K562 treated with DMSO at 1 percent for 12 hours (cell line): Measurements from ENCODE around the gene MARS2. TPM values are rescaled to one million over a fixed set of nuclear protein-coding genes. Genes with fewer than 3 reads are reported as not detected.

Experiments used
- total RNA-seq: library from RNA; unstranded; fragments of 300-600 nt; gene quantifications from 2 replicates; pipeline ENCODE4 v1.2.3, GENCODE V29; 2022; ENCODE audit not compliant: insufficient read depth

MARS2 gene
- total RNA-seq, result 4.2 and 7.7 TPM in 2 replicates

DNA sequence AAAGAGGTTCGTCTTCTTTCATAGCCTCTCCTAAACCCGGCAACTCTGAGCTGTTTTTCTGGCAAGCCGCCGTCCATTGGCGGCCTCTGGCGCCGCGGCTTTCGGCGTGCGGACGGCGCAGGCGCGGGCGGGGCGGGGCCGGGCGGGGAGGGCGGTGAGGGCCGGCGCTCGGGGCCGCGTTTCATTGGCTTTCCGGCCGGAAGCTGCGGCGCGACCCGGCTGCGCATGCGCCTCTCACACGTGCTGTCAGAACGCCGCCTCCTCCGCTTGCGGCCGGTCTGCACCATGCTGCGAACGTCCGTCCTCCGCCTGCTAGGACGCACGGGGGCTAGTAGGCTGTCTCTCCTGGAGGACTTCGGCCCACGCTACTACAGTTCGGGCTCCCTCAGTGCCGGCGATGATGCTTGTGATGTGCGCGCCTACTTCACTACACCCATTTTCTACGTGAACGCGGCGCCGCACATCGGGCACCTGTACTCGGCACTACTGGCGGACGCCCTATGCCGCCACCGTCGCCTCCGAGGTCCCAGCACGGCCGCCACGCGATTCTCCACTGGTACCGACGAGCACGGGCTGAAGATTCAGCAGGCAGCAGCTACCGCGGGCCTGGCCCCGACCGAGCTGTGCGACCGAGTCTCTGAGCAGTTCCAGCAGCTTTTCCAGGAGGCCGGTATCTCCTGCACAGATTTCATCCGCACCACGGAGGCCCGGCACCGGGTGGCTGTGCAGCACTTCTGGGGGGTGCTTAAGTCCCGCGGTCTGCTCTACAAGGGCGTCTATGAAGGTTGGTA is at the start of gene MARS2:
Gene MARS2, plus strand, starts transcription at position 249 of the 791 bp plus-strand sequence. Its CDS starts 37 bp downstream, at position 286.

DNA sequence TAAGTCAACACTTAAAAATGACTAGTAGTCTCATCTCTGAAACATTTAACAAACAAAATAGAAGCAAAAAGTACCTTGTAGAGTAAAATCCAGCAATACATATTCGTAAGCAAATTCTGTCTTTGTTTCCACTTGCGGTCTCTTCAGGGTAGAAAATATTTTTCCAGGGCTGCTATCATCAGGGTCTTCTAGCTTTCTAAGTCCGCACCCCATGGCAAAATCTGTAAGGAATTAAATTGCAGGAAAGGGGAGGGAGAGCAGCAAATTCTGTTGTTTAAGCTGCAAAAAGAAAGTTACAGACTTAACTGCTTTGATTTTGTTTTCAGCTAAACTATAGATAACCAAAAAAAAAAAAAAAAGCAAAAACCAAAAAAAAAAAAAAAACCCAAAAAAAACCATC is 29.9 kb upstream of the MARS2 start, which contains the start of gene RFTN2:
Gene RFTN2, minus strand, starts transcription at position 342 of the 400 bp plus-strand sequence. Its CDS starts 129 bp downstream, at position 213.

Other genes with a start within 250 kb of the MARS2 start
- 158 and 225 TPM in 2 replicates for gene HSPD1, start 205.5 kb upstream of the MARS2 start, total RNA-seq
- 109 and 141 TPM in 2 replicates for gene HSPE1, start 205.0 kb upstream of the MARS2 start, total RNA-seq
- 13.8 and 25.6 TPM in 2 replicates for gene MOB4, start 189.3 kb upstream of the MARS2 start, total RNA-seq
- 0.35 TPM in 1 of 2 replicates, not detected in the other for gene RFTN2, start 29.8 kb upstream of the MARS2 start, total RNA-seq
- gene BOLL, start 80.0 kb downstream of the MARS2 start, total RNA-seq, result 1.1 TPM in 1 of 2 replicates, not detected in the other
- 2.4 and 8.9 TPM in 2 replicates for gene PLCL1, start 99.2 kb downstream of the MARS2 start, total RNA-seq